HEK293 (cell line): ENCODE data around the gene NOL6.
A peak's percentile ranks its signal among the peaks of the same experiment; 100 is the strongest.

Source experiments
- EGR2 ChIP-seq: fragments of 450-650 bp; formaldehyde crosslinking; IDR thresholded peaks from 2 replicates; pipeline ENCODE4 v1.5.1; 2016; ENCODE audit warnings: low read depth, missing biosample characterization, missing genetic modification characterization
- GLIS2 ChIP-seq: fragments of 450-650 bp; formaldehyde crosslinking; IDR thresholded peaks from 2 replicates; pipeline ENCODE4 v1.5.1; 2016; ENCODE audit warnings: missing biosample characterization, missing genetic modification characterization
- KLF1 ChIP-seq: fragments of 450-650 bp; formaldehyde crosslinking; IDR thresholded peaks from 2 replicates; pipeline ENCODE4 v1.5.1; 2016; ENCODE audit warnings: missing biosample characterization, missing genetic modification characterization
- KLF9 ChIP-seq: fragments of 450-650 bp; formaldehyde crosslinking; IDR thresholded peaks from 2 replicates; pipeline ENCODE4 v1.5.1; 2016; ENCODE audit warnings: missing biosample characterization, missing genetic modification characterization, low read depth
- MEIS1 ChIP-seq: sonication (generic); formaldehyde crosslinking; IDR thresholded peaks from 2 replicates; pipeline ENCODE4 v1.8.1; 2022; ENCODE audit warnings: missing genetic modification reagents, mild to moderate bottlenecking, borderline replicate concordance
- MYNN ChIP-seq: fragments of 450-650 bp; formaldehyde crosslinking; IDR thresholded peaks from 2 replicates; pipeline ENCODE4 v1.5.1; 2016; ENCODE audit warnings: missing biosample characterization, missing genetic modification characterization, borderline replicate concordance
- OVOL3 ChIP-seq: fragments of 450-650 bp; formaldehyde crosslinking; IDR thresholded peaks from 2 replicates; pipeline ENCODE4 v1.5.1; 2016; ENCODE audit warnings: missing biosample characterization, missing genetic modification characterization
- PRDM1 ChIP-seq: fragments of 450-650 bp; formaldehyde crosslinking; IDR thresholded peaks from 2 replicates; pipeline ENCODE4; 2016; ENCODE audit warnings: missing biosample characterization, missing genetic modification characterization
- SP7 ChIP-seq: fragments of 450-650 bp; formaldehyde crosslinking; IDR thresholded peaks from 2 replicates; pipeline ENCODE4 v1.5.1; 2016; ENCODE audit warnings: missing biosample characterization, missing genetic modification characterization
- ZBTB48 ChIP-seq: fragments of 450-650 bp; formaldehyde crosslinking; IDR thresholded peaks from 2 replicates; pipeline ENCODE4 v1.5.1; 2016; ENCODE audit warnings: missing biosample characterization, missing genetic modification characterization
- ZFHX2 ChIP-seq: fragments of 450-650 bp; formaldehyde crosslinking; conservative IDR thresholded peaks from 2 replicates; pipeline ENCODE4 v1.5.1; 2016; ENCODE audit warnings: missing biosample characterization, missing genetic modification characterization
- ZFP41 ChIP-seq: fragments of 450-650 bp; formaldehyde crosslinking; IDR thresholded peaks from 2 replicates; pipeline ENCODE4 v1.5.1; 2016; ENCODE audit warnings: missing biosample characterization, missing genetic modification characterization, borderline replicate concordance
- ZIC2 ChIP-seq: fragments of 450-650 bp; formaldehyde crosslinking; IDR thresholded peaks from 2 replicates; pipeline ENCODE4 v1.5.1; 2016; ENCODE audit warnings: missing biosample characterization, missing genetic modification characterization
- ZNF10 ChIP-seq: fragments of 450-650 bp; formaldehyde crosslinking; IDR thresholded peaks from 2 replicates; pipeline ENCODE4 v1.5.1; 2017; ENCODE audit warnings: missing biosample characterization, missing genetic modification characterization
- ZNF292 ChIP-seq: fragments of 450-650 bp; formaldehyde crosslinking; IDR thresholded peaks from 2 replicates; pipeline ENCODE4 v1.5.1; 2016; ENCODE audit warnings: low read depth, missing biosample characterization, missing genetic modification characterization, borderline replicate concordance
- ZNF324 ChIP-seq: fragments of 450-650 bp; formaldehyde crosslinking; IDR thresholded peaks from 2 replicates; pipeline ENCODE4 v1.5.1; 2016; ENCODE audit warnings: missing biosample characterization, missing genetic modification characterization
- ZNF341 ChIP-seq: fragments of 450-650 bp; formaldehyde crosslinking; IDR thresholded peaks from 2 replicates; pipeline ENCODE4; 2016; ENCODE audit warnings: low read depth, missing biosample characterization, missing genetic modification characterization
- ZNF354C ChIP-seq: fragments of 450-650 bp; formaldehyde crosslinking; IDR thresholded peaks from 2 replicates; pipeline ENCODE4 v1.5.1; 2016; ENCODE audit warnings: missing biosample characterization, missing genetic modification characterization, low read depth, borderline replicate concordance
- ZNF366 ChIP-seq: fragments of 450-650 bp; formaldehyde crosslinking; conservative IDR thresholded peaks from 2 replicates; pipeline ENCODE4 v1.5.1; 2016; ENCODE audit warnings: missing biosample characterization, missing genetic modification characterization
- ZNF473 ChIP-seq: fragments of 450-650 bp; formaldehyde crosslinking; IDR thresholded peaks from 2 replicates; pipeline ENCODE4 v1.5.1; 2017; ENCODE audit warnings: missing biosample characterization, missing genetic modification characterization
- ZNF501 ChIP-seq: fragments of 450-650 bp; formaldehyde crosslinking; IDR thresholded peaks from 2 replicates; pipeline ENCODE4 v1.5.1; 2016; ENCODE audit warnings: missing biosample characterization, missing genetic modification characterization
- ZNF510 ChIP-seq: fragments of 450-650 bp; formaldehyde crosslinking; IDR thresholded peaks from 2 replicates; pipeline ENCODE4 v1.5.1; 2018; ENCODE audit warnings: mild to moderate bottlenecking, missing genetic modification characterization, missing biosample characterization; ENCODE audit not compliant: insufficient replicate concordance
- ZNF521 ChIP-seq: fragments of 450-650 bp; formaldehyde crosslinking; IDR thresholded peaks from 2 replicates; pipeline ENCODE4 v1.5.1; 2017; ENCODE audit warnings: missing biosample characterization, mild to moderate bottlenecking, missing genetic modification characterization
- ZNF558 ChIP-seq: fragments of 450-650 bp; formaldehyde crosslinking; IDR thresholded peaks from 2 replicates; pipeline ENCODE4 v1.5.1; 2016; ENCODE audit warnings: missing biosample characterization, missing genetic modification characterization
- ZNF561 ChIP-seq: fragments of 450-650 bp; IDR thresholded peaks from 2 replicates; pipeline ENCODE4 v1.5.1; 2018; ENCODE audit warnings: missing biosample characterization, missing genetic modification characterization, borderline replicate concordance
- ZNF571 ChIP-seq: fragments of 450-650 bp; formaldehyde crosslinking; IDR thresholded peaks from 2 replicates; pipeline ENCODE4 v1.5.0; 2017; ENCODE audit warnings: missing biosample characterization, missing genetic modification characterization
- ZNF600 ChIP-seq: fragments of 450-650 bp; formaldehyde crosslinking; IDR thresholded peaks from 2 replicates; pipeline ENCODE4 v1.5.1; 2016; ENCODE audit warnings: missing biosample characterization, missing genetic modification characterization
- ZNF624 ChIP-seq: fragments of 450-650 bp; formaldehyde crosslinking; IDR thresholded peaks from 2 replicates; pipeline ENCODE4 v1.5.1; 2017; ENCODE audit warnings: missing biosample characterization, missing genetic modification characterization
- ZNF747 ChIP-seq: fragments of 450-650 bp; formaldehyde crosslinking; IDR thresholded peaks from 2 replicates; pipeline ENCODE4 v1.5.1; 2016; ENCODE audit warnings: missing biosample characterization, missing genetic modification characterization
- ZNF785 ChIP-seq: fragments of 450-650 bp; formaldehyde crosslinking; IDR thresholded peaks from 2 replicates; pipeline ENCODE4 v1.5.1; 2016; ENCODE audit warnings: missing biosample characterization, missing genetic modification characterization
- ZNF837 ChIP-seq: fragments of 450-650 bp; formaldehyde crosslinking; IDR thresholded peaks from 2 replicates; pipeline ENCODE4 v1.5.1; 2016; ENCODE audit warnings: missing biosample characterization, missing genetic modification characterization
- ZSCAN16 ChIP-seq: fragments of 450-650 bp; formaldehyde crosslinking; IDR thresholded peaks from 2 replicates; pipeline ENCODE4 v1.5.1; 2016; ENCODE audit warnings: missing biosample characterization, missing genetic modification characterization
- TF ChIP-seq, protein P1 (sequence below): fragments of 450-650 bp; formaldehyde crosslinking; IDR thresholded peaks from 2 replicates; pipeline ENCODE4 v1.5.1; 2016; ENCODE audit warnings: missing biosample characterization, missing genetic modification characterization
- TF ChIP-seq, protein P2 (sequence below): fragments of 450-650 bp; formaldehyde crosslinking; IDR thresholded peaks from 2 replicates; pipeline ENCODE4; 2016; ENCODE audit warnings: missing biosample characterization, missing genetic modification characterization
- TF ChIP-seq, protein P3 (sequence below): fragments of 450-650 bp; formaldehyde crosslinking; conservative IDR thresholded peaks from 2 replicates; pipeline ENCODE4 v1.5.1; 2016; ENCODE audit warnings: low read depth, missing biosample characterization, missing genetic modification characterization
- TF ChIP-seq, protein P4 (sequence below): fragments of 450-650 bp; formaldehyde crosslinking; IDR thresholded peaks from 2 replicates; pipeline ENCODE4 v1.5.1; 2016; ENCODE audit warnings: missing biosample characterization, missing genetic modification characterization

NOL6 gene

DNA sequence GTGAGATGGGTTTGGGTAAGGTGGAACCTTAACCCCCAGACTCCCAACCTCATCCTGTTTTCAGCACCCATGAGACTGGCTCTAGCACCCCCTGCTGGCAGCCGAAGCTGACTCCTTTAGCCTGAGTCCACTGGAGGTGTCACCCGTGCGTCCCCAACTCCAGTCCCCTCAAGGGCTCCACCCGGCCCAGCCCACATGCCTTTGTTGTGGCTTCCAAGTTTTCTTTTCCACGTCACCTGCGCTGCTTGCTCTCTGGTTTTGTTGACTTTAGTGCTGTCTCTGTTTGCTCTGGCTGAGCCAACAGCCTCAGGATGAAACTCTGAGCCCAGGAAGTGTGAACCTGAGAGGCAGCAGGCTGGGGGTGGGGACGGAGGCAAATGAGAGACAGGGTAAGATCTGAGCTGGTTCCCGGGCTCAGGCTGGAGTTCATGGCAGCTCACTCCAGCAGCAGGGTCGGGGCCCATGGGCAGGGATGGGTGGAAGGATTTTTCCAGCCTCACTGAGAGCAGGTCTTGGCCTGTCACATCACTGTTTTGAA is 58.2 kb downstream of the NOL6 start (continued):
- TF ChIP-seq, protein P1, sequence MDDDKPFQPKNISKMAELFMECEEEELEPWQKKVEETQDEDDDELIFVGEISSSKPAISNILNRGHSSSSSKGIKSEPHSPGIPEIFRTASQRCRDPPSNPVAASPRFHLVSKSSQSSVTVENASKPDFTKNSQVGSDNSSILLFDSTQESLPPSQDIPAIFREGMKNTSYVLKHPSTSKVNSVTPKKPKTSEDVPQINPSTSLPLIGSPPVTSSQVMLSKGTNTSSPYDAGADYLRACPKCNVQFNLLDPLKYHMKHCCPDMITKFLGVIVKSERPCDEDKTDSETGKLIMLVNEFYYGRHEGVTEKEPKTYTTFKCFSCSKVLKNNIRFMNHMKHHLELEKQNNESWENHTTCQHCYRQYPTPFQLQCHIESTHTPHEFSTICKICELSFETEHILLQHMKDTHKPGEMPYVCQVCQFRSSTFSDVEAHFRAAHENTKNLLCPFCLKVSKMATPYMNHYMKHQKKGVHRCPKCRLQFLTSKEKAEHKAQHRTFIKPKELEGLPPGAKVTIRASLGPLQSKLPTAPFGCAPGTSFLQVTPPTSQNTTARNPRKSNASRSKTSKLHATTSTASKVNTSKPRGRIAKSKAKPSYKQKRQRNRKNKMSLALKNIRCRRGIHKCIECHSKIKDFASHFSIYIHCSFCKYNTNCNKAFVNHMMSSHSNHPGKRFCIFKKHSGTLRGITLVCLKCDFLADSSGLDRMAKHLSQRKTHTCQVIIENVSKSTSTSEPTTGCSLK (tag by site-specific recombination): no peak
- no peak for TF ChIP-seq ZNF571
- no peak for TF ChIP-seq ZNF747 (tag by site-specific recombination)
- TF ChIP-seq, protein P2, sequence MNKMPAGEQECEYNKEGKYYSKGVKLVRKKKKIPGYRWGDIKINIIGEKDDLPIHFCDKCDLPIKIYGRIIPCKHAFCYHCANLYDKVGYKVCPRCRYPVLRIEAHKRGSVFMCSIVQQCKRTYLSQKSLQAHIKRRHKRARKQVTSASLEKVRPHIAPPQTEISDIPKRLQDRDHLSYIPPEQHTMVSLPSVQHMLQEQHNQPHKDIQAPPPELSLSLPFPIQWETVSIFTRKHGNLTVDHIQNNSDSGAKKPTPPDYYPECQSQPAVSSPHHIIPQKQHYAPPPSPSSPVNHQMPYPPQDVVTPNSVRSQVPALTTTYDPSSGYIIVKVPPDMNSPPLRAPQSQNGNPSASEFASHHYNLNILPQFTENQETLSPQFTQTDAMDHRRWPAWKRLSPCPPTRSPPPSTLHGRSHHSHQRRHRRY (tag by site-specific recombination): no peak
- no peak for TF ChIP-seq ZNF10 (tag by site-specific recombination)
- TF ChIP-seq ZNF324: no peak
- TF ChIP-seq EGR2 (tag by site-specific recombination): no peak
- TF ChIP-seq MYNN (tag by site-specific recombination): no peak
- no peak for TF ChIP-seq ZNF341
- TF ChIP-seq ZNF624 (tag by site-specific recombination): no peak
- TF ChIP-seq, protein P3, sequence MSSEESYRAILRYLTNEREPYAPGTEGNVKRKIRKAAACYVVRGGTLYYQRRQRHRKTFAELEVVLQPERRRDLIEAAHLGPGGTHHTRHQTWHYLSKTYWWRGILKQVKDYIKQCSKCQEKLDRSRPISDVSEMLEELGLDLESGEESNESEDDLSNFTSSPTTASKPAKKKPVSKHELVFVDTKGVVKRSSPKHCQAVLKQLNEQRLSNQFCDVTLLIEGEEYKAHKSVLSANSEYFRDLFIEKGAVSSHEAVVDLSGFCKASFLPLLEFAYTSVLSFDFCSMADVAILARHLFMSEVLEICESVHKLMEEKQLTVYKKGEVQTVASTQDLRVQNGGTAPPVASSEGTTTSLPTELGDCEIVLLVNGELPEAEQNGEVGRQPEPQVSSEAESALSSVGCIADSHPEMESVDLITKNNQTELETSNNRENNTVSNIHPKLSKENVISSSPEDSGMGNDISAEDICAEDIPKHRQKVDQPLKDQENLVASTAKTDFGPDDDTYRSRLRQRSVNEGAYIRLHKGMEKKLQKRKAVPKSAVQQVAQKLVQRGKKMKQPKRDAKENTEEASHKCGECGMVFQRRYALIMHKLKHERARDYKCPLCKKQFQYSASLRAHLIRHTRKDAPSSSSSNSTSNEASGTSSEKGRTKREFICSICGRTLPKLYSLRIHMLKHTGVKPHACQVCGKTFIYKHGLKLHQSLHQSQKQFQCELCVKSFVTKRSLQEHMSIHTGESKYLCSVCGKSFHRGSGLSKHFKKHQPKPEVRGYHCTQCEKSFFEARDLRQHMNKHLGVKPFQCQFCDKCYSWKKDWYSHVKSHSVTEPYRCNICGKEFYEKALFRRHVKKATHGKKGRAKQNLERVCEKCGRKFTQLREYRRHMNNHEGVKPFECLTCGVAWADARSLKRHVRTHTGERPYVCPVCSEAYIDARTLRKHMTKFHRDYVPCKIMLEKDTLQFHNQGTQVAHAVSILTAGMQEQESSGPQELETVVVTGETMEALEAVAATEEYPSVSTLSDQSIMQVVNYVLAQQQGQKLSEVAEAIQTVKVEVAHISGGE (tag by site-specific recombination): peak; percentile 54; the same call in 1 of the 2 replicates
- TF ChIP-seq ZFP41 (tag by site-specific recombination): no peak
- no peak for TF ChIP-seq PRDM1 (tag by site-specific recombination)
- no peak for TF ChIP-seq ZNF510
- no peak for TF ChIP-seq ZNF837 (tag by site-specific recombination)
- TF ChIP-seq ZNF501 (tag by site-specific recombination): no peak
- peak; percentile 54 for TF ChIP-seq GLIS2
- no peak for TF ChIP-seq ZNF292
- no peak for TF ChIP-seq ZSCAN16 (tag by site-specific recombination)
- no peak for TF ChIP-seq ZNF600 (tag by site-specific recombination)
- TF ChIP-seq ZNF561: no peak
- peak; percentile 77 for TF ChIP-seq ZIC2 (tag by site-specific recombination)
- TF ChIP-seq ZNF521 (tag by site-specific recombination): no peak
- TF ChIP-seq ZNF354C (tag by site-specific recombination): no peak
- peak; percentile 96 for TF ChIP-seq KLF1 (tag by site-specific recombination)
- no peak for TF ChIP-seq MEIS1
- TF ChIP-seq ZNF558 (tag by site-specific recombination): no peak
- peak; percentile 29; the same call in 1 of the 2 replicates for TF ChIP-seq ZBTB48 (tag by site-specific recombination)
- no peak for TF ChIP-seq ZNF785
- TF ChIP-seq KLF9 (tag by site-specific recombination): no peak
- TF ChIP-seq ZNF366 (tag by site-specific recombination): no peak; the same call in 1 of the 2 replicates
- no peak for TF ChIP-seq ZNF473 (tag by site-specific recombination)
- peak; percentile 54; the same call in 1 of the 2 replicates for TF ChIP-seq ZFHX2
- TF ChIP-seq OVOL3 (tag by site-specific recombination): no peak
- TF ChIP-seq, protein P4, sequence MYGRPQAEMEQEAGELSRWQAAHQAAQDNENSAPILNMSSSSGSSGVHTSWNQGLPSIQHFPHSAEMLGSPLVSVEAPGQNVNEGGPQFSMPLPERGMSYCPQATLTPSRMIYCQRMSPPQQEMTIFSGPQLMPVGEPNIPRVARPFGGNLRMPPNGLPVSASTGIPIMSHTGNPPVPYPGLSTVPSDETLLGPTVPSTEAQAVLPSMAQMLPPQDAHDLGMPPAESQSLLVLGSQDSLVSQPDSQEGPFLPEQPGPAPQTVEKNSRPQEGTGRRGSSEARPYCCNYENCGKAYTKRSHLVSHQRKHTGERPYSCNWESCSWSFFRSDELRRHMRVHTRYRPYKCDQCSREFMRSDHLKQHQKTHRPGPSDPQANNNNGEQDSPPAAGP (tag by site-specific recombination): peak; percentile 98
- peak; percentile 90 for TF ChIP-seq SP7 (tag by site-specific recombination)
